Measurements from ENCODE around the gene FOXP1.
A peak's percentile ranks its signal among the peaks of the same experiment; 100 is the strongest.

Gene FOXP1

GRCh38 chr3:71070497-71071463, 512.7 kb downstream of the FOXP1 start:
- no peak for DNase-seq

- no peak for DNase-seq
These were observed 513.7 kb downstream of the FOXP1 start for GRCh38 chr3:71069797-71070196.

DNA sequence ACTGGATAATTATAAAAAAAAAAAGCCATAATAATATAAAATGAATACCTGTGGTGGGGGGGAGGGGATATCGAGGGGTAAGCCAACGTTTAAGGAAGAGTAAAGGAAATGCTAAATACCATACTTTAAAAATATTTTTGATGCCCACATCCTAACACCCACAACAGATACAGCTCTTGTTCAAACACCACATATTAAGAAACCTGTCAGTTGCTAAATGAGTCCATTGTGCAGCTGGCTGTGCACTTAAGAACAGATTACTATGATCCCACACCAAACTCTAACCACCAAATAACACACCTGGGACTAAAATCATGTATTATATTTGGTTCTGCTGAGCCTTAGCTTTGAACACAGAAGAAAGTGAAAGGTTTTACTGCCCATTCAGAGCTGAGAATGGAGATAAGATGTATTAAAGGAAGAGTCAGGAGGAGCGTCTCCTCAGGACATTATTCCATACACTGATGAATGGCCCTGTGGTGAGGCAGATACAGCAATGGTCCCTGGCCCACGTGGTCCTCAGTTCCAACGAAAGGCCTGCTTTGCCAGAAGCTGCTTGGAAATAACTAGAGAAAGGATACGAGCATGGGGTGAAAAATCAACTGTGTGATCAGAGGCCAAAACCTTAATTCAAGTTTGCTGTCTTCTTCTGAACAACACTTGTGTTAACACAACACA, 515.4 kb downstream of the FOXP1 start:
- no peak for DNase-seq

GRCh38 chr3:71066849-71067261, 516.7 kb downstream of the FOXP1 start:
- peak; percentile 37 for DNase-seq

GRCh38 chr3:71066356-71066755, 517.2 kb downstream of the FOXP1 start:
- DNase-seq, result no peak

DNA sequence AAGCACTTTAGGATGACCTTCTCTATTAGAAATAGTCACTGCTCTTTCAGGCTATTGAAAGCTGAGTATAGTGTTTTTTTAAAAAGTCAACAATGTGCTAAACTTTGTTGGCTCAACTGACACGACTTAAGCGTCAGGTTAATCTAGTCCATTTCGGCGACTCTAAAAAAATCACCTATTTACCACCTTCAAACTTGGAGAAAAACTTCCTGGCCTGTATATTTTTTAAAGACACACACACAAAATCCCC, 517.8 kb downstream of the FOXP1 start:
- DNase-seq, result no peak

DNA sequence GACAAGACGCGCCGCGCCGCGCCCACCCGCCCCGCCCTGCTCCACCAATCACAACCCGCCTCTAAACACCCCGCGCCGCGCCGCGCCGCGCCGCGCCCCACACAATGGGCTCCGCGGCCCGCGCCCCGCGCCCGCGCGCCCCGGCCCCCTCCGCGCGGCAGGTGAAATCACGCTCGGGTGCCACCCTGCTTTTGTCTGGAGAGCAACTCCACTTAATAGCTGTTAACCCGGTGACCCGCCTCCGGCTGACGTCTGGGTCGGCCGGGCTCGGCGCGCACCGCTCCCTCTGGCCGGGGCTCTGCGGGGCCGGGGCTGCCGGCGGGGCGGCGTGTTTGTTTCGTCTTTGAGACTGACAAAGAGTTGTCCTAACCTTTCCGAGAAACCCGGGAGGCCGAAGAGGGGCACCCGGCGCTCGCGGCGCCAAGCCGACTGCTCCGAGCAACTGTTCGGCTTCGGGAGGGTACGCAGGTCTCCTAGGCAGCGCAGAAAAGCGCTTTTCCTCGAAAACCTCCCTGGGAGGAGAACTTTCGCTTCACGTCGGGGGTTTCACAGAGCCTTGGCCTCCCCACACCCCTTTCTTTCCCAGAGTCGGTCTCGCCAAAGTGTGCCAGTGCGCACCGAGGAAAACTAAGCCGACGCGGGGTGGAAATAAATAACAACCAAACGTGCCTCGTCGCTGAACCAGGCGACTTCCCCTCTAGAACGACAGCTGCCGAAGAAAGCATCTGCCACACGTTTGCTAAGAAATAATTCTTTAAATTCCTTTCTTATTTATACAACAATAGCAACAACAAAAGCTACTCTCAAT, 518.4 kb downstream of the FOXP1 start:
- peak; percentile 36 for DNase-seq

GRCh38 chr3:71064291-71064955, 519.1 kb downstream of the FOXP1 start:
- DNase-seq, result peak; percentile 64

DNA sequence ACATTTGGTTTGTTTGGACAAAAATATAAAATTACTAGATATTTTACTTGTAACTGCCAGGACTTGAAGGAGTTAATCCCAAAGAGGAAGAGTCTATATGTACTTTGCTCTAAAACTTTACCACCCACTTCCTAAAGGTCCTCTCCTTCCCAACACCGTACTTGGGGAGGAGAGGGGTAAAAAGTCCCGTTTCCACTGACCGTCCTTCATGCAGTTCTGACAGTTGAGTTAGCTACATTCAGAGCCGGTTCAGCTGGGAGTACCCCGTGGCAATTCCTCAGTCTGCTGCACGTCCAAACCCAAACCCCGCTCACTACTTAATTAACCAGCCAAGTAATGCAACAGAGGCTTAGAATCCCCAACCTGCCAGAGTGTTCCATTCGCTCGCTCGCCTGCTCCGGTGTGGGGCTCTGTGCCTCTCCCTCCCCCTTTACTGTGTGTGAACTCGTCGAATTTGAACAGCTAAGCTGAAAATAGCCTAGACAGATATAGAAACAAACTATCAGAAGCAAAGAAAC, 519.7 kb downstream of the FOXP1 start:
- peak; percentile 43 for DNase-seq

DNA sequence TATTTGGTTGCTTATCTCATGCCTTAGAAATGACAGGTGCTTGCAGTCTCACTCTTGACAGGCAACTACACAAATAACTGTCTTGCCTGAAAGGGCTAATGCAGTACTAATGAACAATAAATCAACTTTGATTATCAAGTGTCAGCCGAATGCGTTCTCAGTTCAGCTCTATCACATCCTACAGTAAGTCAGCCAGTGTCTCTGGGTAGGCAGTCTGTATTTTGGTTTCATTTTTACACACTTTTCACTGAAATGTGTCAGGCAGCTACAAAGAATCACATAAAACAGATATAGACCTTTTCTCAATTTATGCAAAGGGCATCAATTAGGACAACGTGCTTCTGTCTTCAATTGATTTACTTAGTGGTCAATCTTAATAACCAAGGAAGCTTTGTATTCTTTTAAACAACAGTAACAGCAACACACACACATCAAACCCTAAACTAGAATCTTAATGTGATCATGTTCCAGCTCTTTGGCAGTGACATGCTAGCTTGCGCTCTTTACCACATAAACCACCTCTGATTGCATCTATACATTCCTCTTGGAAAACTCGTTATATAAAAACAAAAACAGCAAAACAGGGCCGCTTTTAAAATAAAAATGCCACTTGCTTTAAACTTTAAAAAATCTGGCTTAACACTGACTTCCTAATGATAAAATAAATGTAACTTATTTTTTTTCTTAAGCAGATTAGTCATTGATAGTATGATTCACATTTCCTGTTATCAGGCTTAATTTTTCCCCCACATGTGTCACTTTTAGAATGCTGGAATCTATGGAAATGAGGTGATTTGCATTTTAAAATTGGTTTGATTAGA, 520.4 kb downstream of the FOXP1 start:
- DNase-seq, result peak; percentile 37

- peak; percentile 34 for DNase-seq
These were observed 521.2 kb downstream of the FOXP1 start for GRCh38 chr3:71062037-71062932.

DNA sequence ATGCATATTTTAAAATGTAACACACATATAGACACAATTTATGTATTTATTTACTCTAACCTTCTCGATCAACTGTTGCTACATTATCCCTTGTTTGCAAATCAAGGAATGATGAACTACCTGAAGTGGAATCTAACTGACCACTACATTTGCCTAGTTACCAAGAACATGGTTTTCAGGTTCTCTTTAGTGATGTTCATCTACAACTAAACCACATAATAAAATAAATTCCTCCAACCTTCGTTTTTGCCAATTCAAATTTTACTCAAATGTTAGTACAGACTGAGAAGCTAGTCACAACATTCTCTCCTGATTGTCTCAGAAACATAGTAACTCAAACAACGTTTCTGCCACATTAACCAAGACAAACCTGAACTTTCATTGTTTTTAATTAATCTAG, 521.9 kb downstream of the FOXP1 start:
- DNase-seq, result no peak

DNA sequence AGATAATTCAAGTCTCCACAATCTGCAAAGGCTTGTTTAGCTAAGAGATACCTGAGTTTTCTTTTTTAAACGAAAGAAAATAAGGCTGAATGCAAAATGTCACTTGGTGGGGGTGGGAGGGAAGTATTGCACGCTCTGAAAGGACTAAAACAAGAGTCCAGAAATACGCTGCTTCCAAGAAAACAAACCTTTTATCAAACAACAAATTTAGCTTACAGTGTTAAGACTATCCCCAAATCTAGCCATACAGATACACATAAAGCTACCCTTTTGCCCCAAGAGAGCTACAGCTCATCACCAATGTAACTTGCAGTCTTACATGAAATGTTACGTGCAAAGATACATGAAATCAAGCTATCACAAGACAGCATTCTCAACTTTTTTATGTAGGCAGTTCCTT, 522.5 kb downstream of the FOXP1 start:
- DNase-seq, result no peak

DNA sequence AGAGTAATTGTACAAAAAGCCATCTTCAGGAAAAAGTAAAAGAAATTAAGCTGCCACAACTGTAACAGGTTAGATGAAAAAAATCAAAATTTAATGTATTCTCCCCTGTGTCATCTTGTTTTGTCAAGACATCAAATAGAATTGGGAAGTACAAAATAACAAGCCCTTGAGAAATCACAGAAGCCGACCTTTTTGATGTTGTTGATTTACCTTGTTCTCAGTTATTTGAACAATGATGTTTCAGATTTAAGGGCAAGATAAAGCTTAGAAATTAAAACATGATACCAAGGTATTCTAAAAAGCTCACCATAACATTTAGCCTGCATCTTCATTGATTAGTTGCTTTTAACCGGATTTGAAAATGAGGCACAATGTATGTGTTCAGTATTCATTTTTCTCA, 523.0 kb downstream of the FOXP1 start:
- DNase-seq, result no peak

- DNase-seq, result no peak
These were observed 526.0 kb downstream of the FOXP1 start for GRCh38 chr3:71057526-71057894.

DNA sequence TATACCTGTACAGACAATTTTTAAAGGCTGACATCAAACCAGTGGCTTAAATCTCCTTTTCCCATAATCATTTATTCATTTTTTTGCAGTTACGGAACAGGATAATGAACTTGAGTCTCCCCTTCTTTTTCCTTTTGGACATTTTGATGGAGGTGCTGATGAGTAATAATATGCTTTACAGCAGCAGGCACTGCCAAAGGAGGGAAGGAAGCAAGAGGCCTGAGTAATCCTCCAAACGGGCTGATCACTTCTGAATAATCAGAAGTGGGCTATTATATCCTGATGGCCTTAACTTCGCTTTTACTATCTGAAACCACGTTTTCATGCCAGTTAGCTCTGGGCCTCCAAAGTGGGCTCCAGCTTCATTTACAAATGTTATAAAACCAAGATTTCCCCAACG, 527.2 kb downstream of the FOXP1 start:
- DNase-seq, result peak; percentile 62

DNA sequence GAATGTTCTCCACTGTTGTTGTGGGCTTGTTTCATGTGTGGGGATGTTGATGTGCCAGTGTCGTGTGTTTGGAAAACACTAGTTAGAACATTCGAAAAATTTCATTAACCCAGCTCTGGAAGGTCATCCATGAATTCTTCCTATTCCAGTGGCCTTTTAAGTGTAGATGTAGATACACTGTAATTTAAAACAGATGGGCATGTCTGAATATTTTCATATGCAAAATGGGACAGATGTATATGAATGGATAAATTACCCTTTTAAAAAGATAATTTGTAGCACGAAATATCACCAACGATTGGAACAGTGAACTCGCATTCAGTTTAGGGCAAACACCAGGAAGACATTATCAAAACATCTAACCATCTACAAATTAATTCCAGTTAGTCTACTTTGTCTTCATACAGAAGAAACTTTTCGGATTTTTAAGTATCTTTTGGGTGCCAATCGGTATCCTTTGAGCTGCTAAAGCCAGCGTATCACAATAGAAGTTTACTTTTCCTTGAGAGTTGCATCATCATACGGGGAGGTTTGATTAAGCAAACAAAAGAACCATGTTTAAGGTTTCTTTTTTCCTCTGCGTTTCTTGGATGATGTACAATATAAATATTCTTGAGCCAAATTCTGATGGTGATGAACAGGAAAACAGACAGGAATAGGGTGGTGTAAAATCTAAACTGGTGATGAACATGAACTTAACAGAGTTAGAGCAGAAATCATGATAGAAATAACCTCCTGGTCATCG, 528.1 kb downstream of the FOXP1 start:
- DNase-seq, result no peak

- DNase-seq, result no peak
These were observed 529.2 kb downstream of the FOXP1 start for GRCh38 chr3:71054312-71054711.

DNA sequence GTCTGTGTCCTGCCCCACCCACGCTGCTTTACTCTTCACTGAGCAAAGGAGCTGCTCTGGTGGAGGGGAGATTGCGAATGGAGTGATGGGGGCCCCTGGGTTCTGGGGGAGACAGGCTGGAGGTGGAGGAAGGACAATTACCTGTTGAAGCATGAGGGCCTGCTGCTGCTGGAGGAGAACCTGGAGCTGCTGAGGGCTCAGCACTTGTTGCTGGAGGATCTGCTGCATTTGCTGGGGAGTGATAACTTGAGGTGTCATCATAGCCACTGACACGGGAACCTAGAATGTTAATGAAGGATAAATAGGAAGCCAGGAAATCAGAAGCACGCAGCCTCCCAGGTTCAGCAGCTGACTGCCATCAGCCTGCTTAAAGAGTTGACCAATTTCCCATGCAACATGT, 530.0 kb downstream of the FOXP1 start:
- no peak for DNase-seq

DNA sequence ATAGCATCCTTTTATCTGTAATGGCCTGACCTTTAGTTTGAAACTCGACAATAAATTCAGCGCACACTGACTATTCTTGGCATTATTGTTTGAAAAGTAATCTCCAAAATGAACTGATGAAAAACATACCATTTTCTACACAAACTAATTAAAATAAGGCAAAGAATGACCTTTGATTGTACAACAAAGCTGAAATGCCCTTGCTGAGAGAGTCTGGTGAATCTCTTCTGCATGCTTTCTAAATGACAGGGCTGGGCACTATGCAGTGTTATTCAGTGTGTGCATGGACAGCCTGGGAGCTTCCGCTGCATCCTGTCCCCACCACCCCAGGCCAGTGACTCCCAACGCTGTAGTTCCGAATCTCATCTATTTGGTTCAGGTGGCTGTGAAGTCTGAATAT, 530.8 kb downstream of the FOXP1 start:
- DNase-seq, result no peak
